WTC11 (cell line): Measurements from ENCODE around the gene PLEKHA6. TPM values are rescaled to one million over a fixed set of nuclear protein-coding genes. Genes with fewer than 3 reads are reported as not detected.

Source experiments
- ATAC-seq: fragments of 200-7000 bp; cut with Tn5 transposase; 2 replicates; pipeline ENCODE4 v1.10.0; 2021; ENCODE audit warnings: mild to moderate bottlenecking, moderate library complexity
- CTCF ChIA-PET: fragments of 300-600 bp; sonication (Branson Sonifier 250); formaldehyde crosslinking; loops from one replicate; lab custom pipeline; 2021; ENCODE audit warnings: antibody characterized with exemption; lab: Charles Lee
- POLR2A ChIA-PET: fragments of 350-600 bp; sonication (Branson Sonifier 250); formaldehyde crosslinking; loops from one replicate; lab custom pipeline; 2021; ENCODE audit warnings: antibody characterized with exemption; lab: Charles Lee
- DNase-seq: peaks from one replicate; pipeline ENCODE4 v3.0.0; 2021; ENCODE audit warnings: low spot score
- H3K27ac Mint-ChIP-seq: 2 replicates; pipeline ENCODE4 v1.8.0; 2021; ENCODE audit warnings: mixed read lengths
- H3K27me3 Mint-ChIP-seq: 2 replicates; pipeline ENCODE4 v1.8.0; 2021; ENCODE audit warnings: low read depth, mild to moderate bottlenecking, moderate library complexity, mixed read lengths
- H3K36me3 Mint-ChIP-seq: 2 replicates; pipeline ENCODE4 v1.8.0; 2021; ENCODE audit warnings: mixed read lengths
- H3K4me1 Mint-ChIP-seq: 2 replicates; pipeline ENCODE4 v1.8.0; 2022; ENCODE audit warnings: mixed read lengths
- H3K4me3 Mint-ChIP-seq: 2 replicates; pipeline ENCODE4 v1.8.0; 2021; ENCODE audit warnings: mild to moderate bottlenecking, moderate library complexity, mixed read lengths
- H3K9me3 Mint-ChIP-seq: 2 replicates; pipeline ENCODE4 v1.8.0; 2021; ENCODE audit warnings: mixed read lengths
- ARID4B ChIP-seq: sonication (generic); formaldehyde crosslinking; IDR thresholded peaks from 2 replicates; pipeline ENCODE4 v1.8.0; 2023; ENCODE audit warnings: missing genetic modification reagents, mild to moderate bottlenecking, borderline replicate concordance
- E2F1 ChIP-seq: sonication (generic); formaldehyde crosslinking; IDR thresholded peaks from 2 replicates; pipeline ENCODE4 v1.8.0; 2022; ENCODE audit warnings: mild to moderate bottlenecking, missing genetic modification reagents
- ELF4 ChIP-seq: sonication (generic); formaldehyde crosslinking; IDR thresholded peaks from 2 replicates; pipeline ENCODE4 v1.8.1; 2022; ENCODE audit warnings: low read depth, mild to moderate bottlenecking, moderate library complexity, missing genetic modification reagents
- ETV6 ChIP-seq: sonication (generic); formaldehyde crosslinking; IDR thresholded peaks from 2 replicates; pipeline ENCODE4 v1.8.1; 2022; ENCODE audit warnings: mild to moderate bottlenecking, missing genetic modification reagents
- FOXP1 ChIP-seq: sonication (generic); formaldehyde crosslinking; IDR thresholded peaks from 2 replicates; pipeline ENCODE4 v1.8.0; 2022; ENCODE audit warnings: missing genetic modification reagents, mild to moderate bottlenecking, moderate library complexity, borderline replicate concordance
- IRF2 ChIP-seq: sonication (generic); formaldehyde crosslinking; IDR thresholded peaks from 2 replicates; pipeline ENCODE4 v1.8.0; 2022; ENCODE audit warnings: low read depth, missing genetic modification reagents, borderline replicate concordance
- MYBL2 ChIP-seq: sonication (generic); formaldehyde crosslinking; IDR thresholded peaks from 2 replicates; pipeline ENCODE4 v1.8.1; 2023; ENCODE audit warnings: mild to moderate bottlenecking, moderate library complexity, missing genetic modification reagents
- NR1H2 ChIP-seq: sonication (generic); formaldehyde crosslinking; IDR thresholded peaks from 2 replicates; pipeline ENCODE4 v1.9.0; 2021; ENCODE audit warnings: mild to moderate bottlenecking, moderate library complexity, missing genetic modification reagents
- NR3C1 ChIP-seq: sonication (generic); formaldehyde crosslinking; conservative IDR thresholded peaks from 2 replicates; pipeline ENCODE4 v1.8.1; 2023; ENCODE audit warnings: low read depth, mild to moderate bottlenecking, missing genetic modification reagents
- OVOL2 ChIP-seq: fragments of 250-450 bp; sonication (Bioruptor Pico); IDR thresholded peaks from 2 replicates; pipeline ENCODE4 v1.9.0; 2021; ENCODE audit warnings: mild to moderate bottlenecking, borderline replicate concordance
- SMAD3 ChIP-seq: sonication (generic); formaldehyde crosslinking; IDR thresholded peaks from 2 replicates; pipeline ENCODE4 v1.8.0; 2022; ENCODE audit warnings: missing genetic modification reagents, mild to moderate bottlenecking, borderline replicate concordance
- SP1 ChIP-seq: sonication (generic); formaldehyde crosslinking; conservative IDR thresholded peaks from 2 replicates; pipeline ENCODE4 v1.8.1; 2022; ENCODE audit warnings: missing genetic modification reagents
- ZNF263 ChIP-seq: sonication (generic); formaldehyde crosslinking; IDR thresholded peaks from 2 replicates; pipeline ENCODE4 v1.8.1; 2022; ENCODE audit warnings: low read depth, mild to moderate bottlenecking, moderate library complexity, missing genetic modification reagents
- ZNF396 ChIP-seq: fragments of 250-450 bp; sonication (Bioruptor Pico); IDR thresholded peaks from 2 replicates; pipeline ENCODE4 v1.8.0; 2021; ENCODE audit warnings: mild to moderate bottlenecking, moderate library complexity, borderline replicate concordance
- total RNA-seq: library from RNA; stranded (reverse); gene quantifications from 3 replicates; pipeline ENCODE4 v1.2.3, GENCODE V29; 2021
- TF ChIP-seq, protein P1 (sequence below): fragments of 250-450 bp; sonication (Bioruptor Pico); IDR thresholded peaks from 2 replicates; pipeline ENCODE4 v1.9.0; 2021; ENCODE audit warnings: mild to moderate bottlenecking, borderline replicate concordance
- TF ChIP-seq, protein P2 (sequence below): sonication (generic); formaldehyde crosslinking; IDR thresholded peaks from 2 replicates; pipeline ENCODE4 v1.8.1; 2022; ENCODE audit warnings: low read depth, missing genetic modification reagents, borderline replicate concordance
- TF ChIP-seq, protein P3 (sequence below): sonication (generic); formaldehyde crosslinking; conservative IDR thresholded peaks from 2 replicates; pipeline ENCODE4 v1.8.1; 2022; ENCODE audit warnings: mild to moderate bottlenecking, missing genetic modification reagents
- TF ChIP-seq, protein P4 (sequence below): sonication (generic); formaldehyde crosslinking; IDR thresholded peaks from 2 replicates; pipeline ENCODE4 v1.8.1; 2022; ENCODE audit warnings: mild to moderate bottlenecking, missing genetic modification reagents, moderate library complexity, borderline replicate concordance

The PLEKHA6 gene
- total RNA-seq, 1 experiment from 2014 or later, result 11.6 TPM

DNA sequence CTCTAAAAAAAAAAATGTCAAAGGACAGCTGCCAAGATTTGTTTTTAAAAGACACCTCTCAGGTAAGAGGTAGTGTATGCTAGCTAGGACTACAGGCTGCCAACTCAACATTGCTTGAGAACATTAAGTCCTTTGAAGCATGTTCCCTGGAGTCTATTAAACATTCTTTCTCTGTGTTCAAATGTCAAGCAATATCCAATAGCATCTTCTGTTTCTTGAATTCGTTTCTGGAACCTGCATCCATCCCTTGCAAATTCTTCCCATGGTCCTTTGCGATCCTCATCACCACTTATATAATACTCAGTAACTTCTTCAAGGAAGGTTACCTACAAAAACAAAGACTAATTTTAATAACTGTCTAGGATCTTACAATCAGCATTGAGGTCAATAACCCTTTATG lies 46.3 kb upstream of the PLEKHA6 start (continued):
- TF ChIP-seq, protein P1, sequence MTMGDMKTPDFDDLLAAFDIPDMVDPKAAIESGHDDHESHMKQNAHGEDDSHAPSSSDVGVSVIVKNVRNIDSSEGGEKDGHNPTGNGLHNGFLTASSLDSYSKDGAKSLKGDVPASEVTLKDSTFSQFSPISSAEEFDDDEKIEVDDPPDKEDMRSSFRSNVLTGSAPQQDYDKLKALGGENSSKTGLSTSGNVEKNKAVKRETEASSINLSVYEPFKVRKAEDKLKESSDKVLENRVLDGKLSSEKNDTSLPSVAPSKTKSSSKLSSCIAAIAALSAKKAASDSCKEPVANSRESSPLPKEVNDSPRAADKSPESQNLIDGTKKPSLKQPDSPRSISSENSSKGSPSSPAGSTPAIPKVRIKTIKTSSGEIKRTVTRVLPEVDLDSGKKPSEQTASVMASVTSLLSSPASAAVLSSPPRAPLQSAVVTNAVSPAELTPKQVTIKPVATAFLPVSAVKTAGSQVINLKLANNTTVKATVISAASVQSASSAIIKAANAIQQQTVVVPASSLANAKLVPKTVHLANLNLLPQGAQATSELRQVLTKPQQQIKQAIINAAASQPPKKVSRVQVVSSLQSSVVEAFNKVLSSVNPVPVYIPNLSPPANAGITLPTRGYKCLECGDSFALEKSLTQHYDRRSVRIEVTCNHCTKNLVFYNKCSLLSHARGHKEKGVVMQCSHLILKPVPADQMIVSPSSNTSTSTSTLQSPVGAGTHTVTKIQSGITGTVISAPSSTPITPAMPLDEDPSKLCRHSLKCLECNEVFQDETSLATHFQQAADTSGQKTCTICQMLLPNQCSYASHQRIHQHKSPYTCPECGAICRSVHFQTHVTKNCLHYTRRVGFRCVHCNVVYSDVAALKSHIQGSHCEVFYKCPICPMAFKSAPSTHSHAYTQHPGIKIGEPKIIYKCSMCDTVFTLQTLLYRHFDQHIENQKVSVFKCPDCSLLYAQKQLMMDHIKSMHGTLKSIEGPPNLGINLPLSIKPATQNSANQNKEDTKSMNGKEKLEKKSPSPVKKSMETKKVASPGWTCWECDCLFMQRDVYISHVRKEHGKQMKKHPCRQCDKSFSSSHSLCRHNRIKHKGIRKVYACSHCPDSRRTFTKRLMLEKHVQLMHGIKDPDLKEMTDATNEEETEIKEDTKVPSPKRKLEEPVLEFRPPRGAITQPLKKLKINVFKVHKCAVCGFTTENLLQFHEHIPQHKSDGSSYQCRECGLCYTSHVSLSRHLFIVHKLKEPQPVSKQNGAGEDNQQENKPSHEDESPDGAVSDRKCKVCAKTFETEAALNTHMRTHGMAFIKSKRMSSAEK (CRISPR knock-in tag), result no peak
- TF ChIP-seq MYBL2 (CRISPR knock-in tag) (no peak), ZNF396 (CRISPR knock-in tag) (no peak), NR3C1 (CRISPR knock-in tag) (no peak)
- TF ChIP-seq, protein P2, sequence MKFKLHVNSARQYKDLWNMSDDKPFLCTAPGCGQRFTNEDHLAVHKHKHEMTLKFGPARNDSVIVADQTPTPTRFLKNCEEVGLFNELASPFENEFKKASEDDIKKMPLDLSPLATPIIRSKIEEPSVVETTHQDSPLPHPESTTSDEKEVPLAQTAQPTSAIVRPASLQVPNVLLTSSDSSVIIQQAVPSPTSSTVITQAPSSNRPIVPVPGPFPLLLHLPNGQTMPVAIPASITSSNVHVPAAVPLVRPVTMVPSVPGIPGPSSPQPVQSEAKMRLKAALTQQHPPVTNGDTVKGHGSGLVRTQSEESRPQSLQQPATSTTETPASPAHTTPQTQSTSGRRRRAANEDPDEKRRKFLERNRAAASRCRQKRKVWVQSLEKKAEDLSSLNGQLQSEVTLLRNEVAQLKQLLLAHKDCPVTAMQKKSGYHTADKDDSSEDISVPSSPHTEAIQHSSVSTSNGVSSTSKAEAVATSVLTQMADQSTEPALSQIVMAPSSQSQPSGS, result no peak
- TF ChIP-seq, all 79 proteins: peak for 0

GRCh38 chr1:204404629-204405028 lies 44.9 kb upstream of the PLEKHA6 start:
- peaks cover 9% of the 10 kb centered on the region for H3K4me1 Mint-ChIP-seq
- H3K27me3 Mint-ChIP-seq, result no peaks in the 10 kb centered on the region
- ATAC-seq (no peak), DNase-seq (no peak)
- no peak overlapping the region for H3K27ac Mint-ChIP-seq
- H3K36me3 Mint-ChIP-seq, result peaks cover 45% of the 10 kb centered on the region
- CTCF ChIA-PET, result no interaction called here
- H3K9me3 Mint-ChIP-seq, result no peaks in the 10 kb centered on the region
- no peak overlapping the region for H3K4me3 Mint-ChIP-seq
- POLR2A ChIA-PET, result no interaction called here
- TF ChIP-seq ETV6 (CRISPR knock-in tag) (no peak), NR1H2 (CRISPR knock-in tag) (no peak), NR3C1 (CRISPR knock-in tag) (no peak), IRF2 (no peak), ELF4 (CRISPR knock-in tag) (no peak), ARID4B (CRISPR knock-in tag) (no peak), E2F1 (no peak), SMAD3 (CRISPR knock-in tag) (no peak), ZNF263 (CRISPR knock-in tag) (no peak), OVOL2 (CRISPR knock-in tag) (no peak), FOXP1 (CRISPR knock-in tag) (no peak), SP1 (no peak)
- TF ChIP-seq, protein P3, sequence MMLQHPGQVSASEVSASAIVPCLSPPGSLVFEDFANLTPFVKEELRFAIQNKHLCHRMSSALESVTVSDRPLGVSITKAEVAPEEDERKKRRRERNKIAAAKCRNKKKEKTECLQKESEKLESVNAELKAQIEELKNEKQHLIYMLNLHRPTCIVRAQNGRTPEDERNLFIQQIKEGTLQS (CRISPR knock-in tag), result no peak
- TF ChIP-seq, protein P4, sequence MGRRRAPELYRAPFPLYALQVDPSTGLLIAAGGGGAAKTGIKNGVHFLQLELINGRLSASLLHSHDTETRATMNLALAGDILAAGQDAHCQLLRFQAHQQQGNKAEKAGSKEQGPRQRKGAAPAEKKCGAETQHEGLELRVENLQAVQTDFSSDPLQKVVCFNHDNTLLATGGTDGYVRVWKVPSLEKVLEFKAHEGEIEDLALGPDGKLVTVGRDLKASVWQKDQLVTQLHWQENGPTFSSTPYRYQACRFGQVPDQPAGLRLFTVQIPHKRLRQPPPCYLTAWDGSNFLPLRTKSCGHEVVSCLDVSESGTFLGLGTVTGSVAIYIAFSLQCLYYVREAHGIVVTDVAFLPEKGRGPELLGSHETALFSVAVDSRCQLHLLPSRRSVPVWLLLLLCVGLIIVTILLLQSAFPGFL (CRISPR knock-in tag), result no peak
- TF ChIP-seq, protein P1 (CRISPR knock-in tag), result no peak
